ENCODE results near the gene TMEM87A.

The TMEM87A gene

DNA sequence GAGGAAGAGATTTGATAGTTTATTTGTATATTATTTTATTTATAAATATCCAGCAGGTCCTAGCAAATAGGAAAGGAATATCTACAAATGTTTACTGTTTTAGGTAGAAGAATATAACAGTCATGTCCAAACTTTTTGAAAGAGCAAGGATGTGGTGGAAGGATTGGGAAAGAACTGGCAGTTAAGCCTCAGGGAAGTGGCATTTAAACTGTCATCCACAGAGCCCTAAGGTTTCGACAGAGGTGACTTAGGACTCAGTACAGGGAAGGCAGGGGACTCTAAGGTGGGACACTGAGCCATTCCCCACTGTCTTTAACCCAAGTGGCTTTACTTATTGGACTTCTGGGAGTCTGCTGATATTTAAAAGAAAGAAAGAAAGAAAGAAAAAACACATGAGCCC, 11.8 kb upstream of the TMEM87A start:
- Histone ChIP-seq H3K79me2 (ENCODE audit: insufficient read depth, low read length) (no peaks in the 10 kb centered on the region), H3K36me3 (ENCODE audit: insufficient read depth, low read length) (peaks cover 10% of the 10 kb centered on the region; the same call in 1 of the 2 replicates), H2AFZ (ENCODE audit: low read depth, low read length) (no peak overlapping the region), H3K9ac (ENCODE audit: low read depth, low read length) (no peak overlapping the region), H3K9me3 (ENCODE audit: insufficient read depth, low read length, severe bottlenecking) (no peaks in the 10 kb centered on the region), H3K27ac (ENCODE audit: low read length) (no peak overlapping the region), H3K4me3 (ENCODE audit: low read depth in 1 of 2, low read length in 2 of 2) (no peak overlapping the region), H4K20me1 (ENCODE audit: insufficient read depth, low read length) (no peaks in the 10 kb centered on the region), H3K4me2 (ENCODE audit: insufficient read depth, low read length) (no peak overlapping the region), H3K4me1 (ENCODE audit: insufficient read depth, low read length) (no peaks in the 10 kb centered on the region), H3K27me3 (ENCODE audit: insufficient read depth, low read length, poor library complexity) (no peaks in the 10 kb centered on the region)
- no peak for TF ChIP-seq EZH2 (IDR thresholded peaks at IDR 0.05; ENCODE audit: borderline replicate concordance, low read depth, low read length, severe bottlenecking)
- no peak for TF ChIP-seq CTCF (IDR thresholded peaks at IDR 0.05; ENCODE audit: borderline replicate concordance, extremely low read depth, low read length, poor library complexity, severe bottlenecking)
- DNase-seq = no peak
- no peak for ATAC-seq (ENCODE audit: insufficient read depth, low read depth)

DNA sequence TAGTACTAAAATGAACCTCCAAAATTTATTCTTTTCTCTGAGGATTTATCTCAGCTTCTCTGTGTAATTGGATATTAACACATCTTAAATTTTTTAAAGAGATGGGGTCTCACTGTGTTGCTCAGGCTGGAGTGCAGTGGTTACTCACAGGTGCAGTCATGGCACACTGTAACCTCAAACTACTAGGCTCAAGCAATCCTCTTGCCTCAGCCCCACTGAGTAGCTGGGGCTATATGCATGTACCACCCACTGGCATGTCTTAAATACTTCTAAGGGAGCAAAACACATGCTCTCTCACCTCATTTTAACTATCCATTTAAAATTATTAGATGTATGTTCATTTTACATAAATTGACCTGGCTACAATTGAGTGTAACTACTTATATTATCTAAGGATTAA, 11.3 kb upstream of the TMEM87A start:
- ATAC-seq (ENCODE audit: insufficient read depth, low read depth) (no peak), DNase-seq (no peak)
- Histone ChIP-seq H3K9me3 (ENCODE audit: insufficient read depth, low read length, severe bottlenecking) (no peaks in the 10 kb centered on the region), H3K79me2 (ENCODE audit: insufficient read depth, low read length) (no peaks in the 10 kb centered on the region), H4K20me1 (ENCODE audit: insufficient read depth, low read length) (no peaks in the 10 kb centered on the region), H3K4me3 (ENCODE audit: low read depth in 1 of 2, low read length in 2 of 2) (no peak overlapping the region), H3K9ac (ENCODE audit: low read depth, low read length) (no peak overlapping the region), H3K4me2 (ENCODE audit: insufficient read depth, low read length) (no peak overlapping the region), H3K27ac (ENCODE audit: low read length) (no peak overlapping the region), H2AFZ (ENCODE audit: low read depth, low read length) (no peak overlapping the region), H3K4me1 (ENCODE audit: insufficient read depth, low read length) (no peaks in the 10 kb centered on the region), H3K36me3 (ENCODE audit: insufficient read depth, low read length) (peaks cover 10% of the 10 kb centered on the region; the same call in 1 of the 2 replicates), H3K27me3 (ENCODE audit: insufficient read depth, low read length, poor library complexity) (no peaks in the 10 kb centered on the region)
- TF ChIP-seq CTCF (IDR thresholded peaks at IDR 0.05; ENCODE audit: borderline replicate concordance, extremely low read depth, low read length, poor library complexity, severe bottlenecking) (no peak), EZH2 (IDR thresholded peaks at IDR 0.05; ENCODE audit: borderline replicate concordance, low read depth, low read length, severe bottlenecking) (no peak)

- TF ChIP-seq EZH2 (IDR thresholded peaks at IDR 0.05; ENCODE audit: borderline replicate concordance, low read depth, low read length, severe bottlenecking) (no peak), CTCF (IDR thresholded peaks at IDR 0.05; ENCODE audit: borderline replicate concordance, extremely low read depth, low read length, poor library complexity, severe bottlenecking) (no peak)
- H2AFZ ChIP-seq (ENCODE audit: low read depth, low read length) = no peak overlapping the region
- no peak overlapping the region for H3K9ac ChIP-seq (ENCODE audit: low read depth, low read length)
- H3K4me3 ChIP-seq (ENCODE audit: low read depth in 1 of 2, low read length in 2 of 2) = no peak overlapping the region
- ATAC-seq (ENCODE audit: insufficient read depth, low read depth) (no peak), DNase-seq (no peak)
- no peaks in the 10 kb centered on the region for H3K4me1 ChIP-seq (ENCODE audit: insufficient read depth, low read length)
- H3K4me2 ChIP-seq (ENCODE audit: insufficient read depth, low read length) = no peak overlapping the region
- H3K36me3 ChIP-seq (ENCODE audit: insufficient read depth, low read length) = peaks cover 6% of the 10 kb centered on the region; the same call in 1 of the 2 replicates
- H3K27me3 ChIP-seq (ENCODE audit: insufficient read depth, low read length, poor library complexity) = no peaks in the 10 kb centered on the region
- no peaks in the 10 kb centered on the region for H3K79me2 ChIP-seq (ENCODE audit: insufficient read depth, low read length)
- H3K9me3 ChIP-seq (ENCODE audit: insufficient read depth, low read length, severe bottlenecking) = no peaks in the 10 kb centered on the region
- H3K27ac ChIP-seq (ENCODE audit: low read length) = no peak overlapping the region
- H4K20me1 ChIP-seq (ENCODE audit: insufficient read depth, low read length) = no peaks in the 10 kb centered on the region
Measured at GRCh38 chr15:42283671-42284070, 10.4 kb upstream of the TMEM87A start.

DNA sequence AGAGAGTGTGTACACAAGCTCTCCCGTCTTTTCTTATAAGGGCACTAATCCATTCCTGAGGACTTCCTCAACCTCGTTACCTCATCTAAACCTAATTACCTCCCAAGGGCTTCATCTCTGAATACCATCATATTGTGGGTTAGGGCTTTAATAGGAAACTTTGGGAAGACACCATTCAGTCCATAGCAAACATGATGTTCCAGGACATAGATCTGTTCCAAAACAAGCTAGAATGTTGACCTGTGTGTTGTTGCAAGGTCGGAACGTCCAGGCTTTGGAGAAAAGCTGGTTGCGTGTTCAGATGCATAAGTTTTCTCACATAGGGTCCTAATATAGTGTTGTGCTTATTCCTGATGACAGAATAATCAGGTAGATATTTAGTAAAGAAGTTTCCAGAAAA, 9.7 kb upstream of the TMEM87A start:
- H2AFZ ChIP-seq (ENCODE audit: low read depth, low read length) = no peak overlapping the region
- H3K27ac ChIP-seq (ENCODE audit: low read length) = no peak overlapping the region
- H3K79me2 ChIP-seq (ENCODE audit: insufficient read depth, low read length) = no peaks in the 10 kb centered on the region
- H3K4me3 ChIP-seq (ENCODE audit: low read depth in 1 of 2, low read length in 2 of 2) = no peak overlapping the region
- DNase-seq (no peak), ATAC-seq (ENCODE audit: insufficient read depth, low read depth) (no peak)
- no peak overlapping the region for H3K9ac ChIP-seq (ENCODE audit: low read depth, low read length)
- peaks cover 6% of the 10 kb centered on the region; the same call in 1 of the 2 replicates for H3K36me3 ChIP-seq (ENCODE audit: insufficient read depth, low read length)
- H3K4me2 ChIP-seq (ENCODE audit: insufficient read depth, low read length) = no peak overlapping the region
- no peak for TF ChIP-seq CTCF (IDR thresholded peaks at IDR 0.05; ENCODE audit: borderline replicate concordance, extremely low read depth, low read length, poor library complexity, severe bottlenecking)
- no peak for TF ChIP-seq EZH2 (IDR thresholded peaks at IDR 0.05; ENCODE audit: borderline replicate concordance, low read depth, low read length, severe bottlenecking)
- no peaks in the 10 kb centered on the region for H3K4me1 ChIP-seq (ENCODE audit: insufficient read depth, low read length)
- H3K27me3 ChIP-seq (ENCODE audit: insufficient read depth, low read length, poor library complexity) = no peaks in the 10 kb centered on the region
- no peaks in the 10 kb centered on the region for H4K20me1 ChIP-seq (ENCODE audit: insufficient read depth, low read length)
- no peaks in the 10 kb centered on the region for H3K9me3 ChIP-seq (ENCODE audit: insufficient read depth, low read length, severe bottlenecking)

All from DND-41 (cell line).